Testis (tissue), 2 donors: ENCODE data around the gene DNTTIP2.

Experiments
- POLR2A ChIP-seq: fragments of 450-650 bp; IDR thresholded peaks from one replicate; pipeline ENCODE4 v1.6.1; 2017; ENCODE audit warnings: antibody characterized with exemption, mild to moderate bottlenecking, moderate library complexity
- TF ChIP-seq, protein P1 (sequence below), 3 experiments: fragments of 450-650 bp in 2 of 3; fragments of 200-600 bp in 1 of 3; sonication (generic) in 1 of 3; IDR thresholded peaks; one replicate each; pipeline ENCODE4 v1.5.1; 2016 to 2019; ENCODE audit warnings: antibody characterized with exemption in 3 of 3, mild to moderate bottlenecking in 2 of 3, moderate library complexity in 1 of 3

DNA sequence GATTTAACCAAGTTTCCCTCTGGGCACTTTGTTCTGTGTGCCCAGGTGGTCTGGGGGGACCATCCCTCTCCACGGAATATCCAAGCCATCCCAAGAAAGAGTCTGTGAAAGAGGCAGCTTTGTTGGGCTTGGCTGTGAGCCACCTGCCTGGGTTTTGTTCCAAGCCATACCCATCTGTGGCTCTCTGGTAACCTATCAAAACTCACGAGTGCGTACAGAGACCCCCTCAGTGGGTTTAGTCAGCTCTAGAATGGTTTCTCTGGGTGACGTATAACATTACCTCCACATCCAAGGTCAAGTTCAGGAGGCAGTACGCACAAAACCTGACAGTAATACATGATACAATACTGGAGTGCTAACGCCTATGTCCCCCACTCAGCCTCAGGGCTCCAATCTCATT is 54.2 kb downstream of the DNTTIP2 start:
- TF ChIP-seq, protein P1, sequence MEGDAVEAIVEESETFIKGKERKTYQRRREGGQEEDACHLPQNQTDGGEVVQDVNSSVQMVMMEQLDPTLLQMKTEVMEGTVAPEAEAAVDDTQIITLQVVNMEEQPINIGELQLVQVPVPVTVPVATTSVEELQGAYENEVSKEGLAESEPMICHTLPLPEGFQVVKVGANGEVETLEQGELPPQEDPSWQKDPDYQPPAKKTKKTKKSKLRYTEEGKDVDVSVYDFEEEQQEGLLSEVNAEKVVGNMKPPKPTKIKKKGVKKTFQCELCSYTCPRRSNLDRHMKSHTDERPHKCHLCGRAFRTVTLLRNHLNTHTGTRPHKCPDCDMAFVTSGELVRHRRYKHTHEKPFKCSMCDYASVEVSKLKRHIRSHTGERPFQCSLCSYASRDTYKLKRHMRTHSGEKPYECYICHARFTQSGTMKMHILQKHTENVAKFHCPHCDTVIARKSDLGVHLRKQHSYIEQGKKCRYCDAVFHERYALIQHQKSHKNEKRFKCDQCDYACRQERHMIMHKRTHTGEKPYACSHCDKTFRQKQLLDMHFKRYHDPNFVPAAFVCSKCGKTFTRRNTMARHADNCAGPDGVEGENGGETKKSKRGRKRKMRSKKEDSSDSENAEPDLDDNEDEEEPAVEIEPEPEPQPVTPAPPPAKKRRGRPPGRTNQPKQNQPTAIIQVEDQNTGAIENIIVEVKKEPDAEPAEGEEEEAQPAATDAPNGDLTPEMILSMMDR (IDR thresholded peaks at IDR 0.05) = no peak
- no peak for TF ChIP-seq POLR2A
